ENCODE data around the gene ANXA2.

ANXA2 gene

GRCh38 chr15:60325905-60326304 lies 71.9 kb downstream of the ANXA2 start:
- no peak for DNase-seq
- no peaks in the 10 kb centered on the region for H3K9me3 ChIP-seq
- H3K36me3 ChIP-seq: no peaks in the 10 kb centered on the region
- H3K4me3 ChIP-seq (ENCODE audit: low read depth, low read length): no peak overlapping the region
- peaks cover 52% of the 10 kb centered on the region for H3K27me3 ChIP-seq
- no peak for TF ChIP-seq CTCF (IDR thresholded peaks at IDR 0.05; ENCODE audit: low read depth, low read length)
- H3K4me1 ChIP-seq: 0 out of 2 replicates have a peak, but pooled peaks cover 3% of the 10 kb centered on the region

GRCh38 chr15:60324706-60325438 lies 72.9 kb downstream of the ANXA2 start:
- Histone ChIP-seq H3K4me3 (ENCODE audit: low read depth, low read length) (no peak overlapping the region), H3K4me1 (0 out of 2 replicates have a peak, but pooled peaks cover 3% of the 10 kb centered on the region), H3K27me3 (peaks cover 52% of the 10 kb centered on the region), H3K9me3 (no peaks in the 10 kb centered on the region), H3K36me3 (no peaks in the 10 kb centered on the region)
- DNase-seq: peak; percentile 21
- TF ChIP-seq CTCF (IDR thresholded peaks at IDR 0.05; ENCODE audit: low read depth, low read length): no peak

- peaks cover 52% of the 10 kb centered on the region for H3K27me3 ChIP-seq
- TF ChIP-seq CTCF (IDR thresholded peaks at IDR 0.05; ENCODE audit: low read depth, low read length): no peak
- no peaks in the 10 kb centered on the region for H3K36me3 ChIP-seq
- 0 out of 2 replicates have a peak, but pooled peaks cover 3% of the 10 kb centered on the region for H3K4me1 ChIP-seq
- no peaks in the 10 kb centered on the region for H3K9me3 ChIP-seq
- no peak overlapping the region for H3K4me3 ChIP-seq (ENCODE audit: low read depth, low read length)
- no peak for DNase-seq
Observed at GRCh38 chr15:60323322-60323721, 74.5 kb downstream of the ANXA2 start.

GRCh38 chr15:60320365-60320764 lies 77.4 kb downstream of the ANXA2 start:
- TF ChIP-seq CTCF (IDR thresholded peaks at IDR 0.05; ENCODE audit: low read depth, low read length): no peak
- Histone ChIP-seq H3K9me3 (no peaks in the 10 kb centered on the region), H3K27me3 (peaks cover 30% of the 10 kb centered on the region), H3K4me3 (ENCODE audit: low read depth, low read length) (no peak overlapping the region), H3K36me3 (no peaks in the 10 kb centered on the region), H3K4me1 (no peaks in the 10 kb centered on the region)
- no peak for DNase-seq

GRCh38 chr15:60318216-60318867 lies 79.4 kb downstream of the ANXA2 start:
- no peak for TF ChIP-seq CTCF (IDR thresholded peaks at IDR 0.05; ENCODE audit: low read depth, low read length)
- no peak overlapping the region for H3K4me3 ChIP-seq (ENCODE audit: low read depth, low read length)
- H3K27me3 ChIP-seq: peaks cover 10% of the 10 kb centered on the region
- DNase-seq: no peak
- no peaks in the 10 kb centered on the region for H3K9me3 ChIP-seq
- H3K4me1 ChIP-seq: no peaks in the 10 kb centered on the region
- no peaks in the 10 kb centered on the region for H3K36me3 ChIP-seq

- H3K9me3 ChIP-seq: no peaks in the 10 kb centered on the region
- DNase-seq: no peak
- H3K4me3 ChIP-seq (ENCODE audit: low read depth, low read length): no peak overlapping the region
- no peak for TF ChIP-seq CTCF (IDR thresholded peaks at IDR 0.05; ENCODE audit: low read depth, low read length)
- H3K4me1 ChIP-seq: no peaks in the 10 kb centered on the region
- H3K36me3 ChIP-seq: no peaks in the 10 kb centered on the region
- peaks cover 3% of the 10 kb centered on the region for H3K27me3 ChIP-seq
Observed at GRCh38 chr15:60316961-60317360, 80.8 kb downstream of the ANXA2 start.
